HG02588 (cell line): ENCODE results near the gene DCAF8.

Source experiments
- ATAC-seq: cut with Tn5 transposase; IDR thresholded peaks from one replicate; pipeline ENCODE4 v1.9.1; 2021; ENCODE audit warnings: mild to moderate bottlenecking, moderate library complexity; ENCODE audit not compliant: unreplicated experiment

DCAF8 gene

DNA sequence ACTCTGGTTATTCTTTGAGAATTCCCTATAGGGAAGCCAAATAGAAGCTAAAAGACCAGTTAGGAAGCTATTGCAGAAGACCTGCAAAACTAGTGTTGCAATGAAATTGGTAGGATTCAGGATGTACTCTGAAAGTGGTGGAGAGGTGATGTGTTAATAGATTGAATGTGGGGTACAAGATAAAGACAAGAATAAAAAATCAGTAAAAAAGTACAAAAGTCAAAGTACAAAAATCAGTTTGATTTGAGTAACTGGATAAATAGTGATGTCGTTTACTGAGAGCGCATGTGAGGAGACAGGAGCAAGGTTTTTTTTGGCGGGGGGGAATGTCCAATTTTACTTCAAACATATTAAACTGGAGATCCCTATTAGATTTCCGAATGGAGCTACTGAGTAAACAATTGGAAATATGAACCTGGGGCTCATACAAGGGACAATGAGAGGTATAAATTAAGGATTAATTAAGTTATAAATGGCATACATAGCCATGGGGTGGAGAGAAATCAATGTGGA, 2.5 kb upstream of the DCAF8 start:
- ATAC-seq, result no peak

DNA sequence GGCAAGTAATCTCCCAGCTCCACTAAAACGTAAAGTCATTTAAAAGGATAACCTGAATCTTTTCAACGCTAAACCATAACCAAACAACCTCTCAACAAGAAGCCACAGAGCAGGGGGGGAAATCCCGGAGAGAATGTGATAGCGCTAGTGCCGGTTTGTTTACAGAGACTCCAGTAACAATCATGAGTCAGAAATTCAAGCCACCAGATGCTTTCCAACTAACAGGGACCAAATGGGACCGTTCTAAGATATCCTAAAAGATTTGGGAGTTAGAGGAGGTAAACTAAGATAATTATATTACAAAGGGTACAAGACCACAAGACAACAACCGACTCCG, 825 bp downstream of the DCAF8 start:
- peak; percentile 40 for ATAC-seq

DNA sequence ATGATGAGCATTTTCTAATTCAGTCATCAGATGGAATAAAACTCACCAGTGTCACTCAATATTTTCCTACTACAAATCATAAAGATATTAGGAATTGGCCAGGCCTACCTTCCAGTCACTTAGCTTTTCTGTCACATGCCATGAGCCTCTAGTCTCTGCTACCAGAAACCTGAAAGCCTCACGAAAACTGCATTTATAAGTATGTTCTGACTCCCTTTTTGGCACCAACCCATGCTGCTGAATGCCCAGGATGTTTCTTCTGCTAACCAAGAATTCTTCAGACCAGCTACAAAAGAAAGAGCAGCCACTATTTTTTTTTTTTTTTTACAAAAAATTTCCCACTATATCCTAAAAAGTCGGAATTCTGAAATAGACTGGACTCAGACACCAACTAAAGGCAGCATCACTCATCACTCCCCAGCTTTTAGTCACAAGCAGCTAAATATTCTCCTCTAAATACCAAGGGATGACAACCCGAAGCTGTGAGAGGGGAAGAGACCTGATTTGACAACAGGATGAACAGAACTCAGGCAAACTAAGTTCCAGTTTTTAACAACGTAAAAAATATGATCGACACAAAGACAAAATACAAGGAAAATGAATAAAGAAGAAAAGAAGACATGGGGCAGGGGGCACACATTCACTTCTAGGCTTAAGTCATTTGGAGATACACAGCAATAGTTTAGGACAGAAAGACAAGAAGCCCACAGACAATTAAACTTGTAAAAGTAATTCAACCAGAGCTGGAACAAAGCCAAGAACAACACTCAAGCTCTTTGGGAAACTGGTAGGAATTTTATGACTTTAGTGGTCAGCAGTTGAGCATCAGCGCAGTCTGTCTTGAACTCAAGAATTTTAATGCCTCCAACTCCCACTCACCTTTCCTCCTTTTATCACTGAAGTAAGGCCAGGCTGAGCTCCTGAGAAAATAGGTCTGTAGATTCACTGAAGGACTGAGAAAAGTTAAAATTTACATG, 1.7 kb downstream of the DCAF8 start:
- ATAC-seq, result no peak

DNA sequence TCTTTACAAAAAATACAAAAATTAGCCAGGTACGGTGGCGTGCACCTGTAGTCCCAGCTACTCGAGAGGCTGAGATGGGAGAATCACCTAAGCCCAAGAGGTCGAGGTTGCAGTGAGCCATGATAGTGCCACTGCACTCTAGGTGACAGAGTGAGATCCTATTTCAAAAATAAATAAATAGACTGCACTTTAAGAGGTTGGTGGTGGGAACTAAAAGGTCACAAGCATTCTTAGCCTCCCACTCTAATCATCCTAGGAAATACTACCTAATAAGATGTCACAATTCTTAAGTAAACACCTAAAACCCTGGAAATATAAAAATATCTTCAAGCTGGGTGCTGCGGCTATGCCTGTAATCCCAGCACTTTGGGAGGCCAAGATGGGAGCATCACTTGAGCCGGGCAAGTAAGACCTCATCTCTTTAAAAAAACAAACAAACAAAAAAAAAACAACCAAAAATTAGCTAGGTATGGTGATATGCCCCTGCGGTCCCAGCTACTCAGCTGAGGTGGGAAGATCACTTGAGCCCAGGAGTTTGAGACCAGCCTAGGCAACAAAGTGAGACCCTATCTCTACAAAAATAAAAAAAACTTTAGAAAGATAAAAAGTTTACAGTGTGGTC, 4.1 kb downstream of the DCAF8 start:
- ATAC-seq, result no peak

DNA sequence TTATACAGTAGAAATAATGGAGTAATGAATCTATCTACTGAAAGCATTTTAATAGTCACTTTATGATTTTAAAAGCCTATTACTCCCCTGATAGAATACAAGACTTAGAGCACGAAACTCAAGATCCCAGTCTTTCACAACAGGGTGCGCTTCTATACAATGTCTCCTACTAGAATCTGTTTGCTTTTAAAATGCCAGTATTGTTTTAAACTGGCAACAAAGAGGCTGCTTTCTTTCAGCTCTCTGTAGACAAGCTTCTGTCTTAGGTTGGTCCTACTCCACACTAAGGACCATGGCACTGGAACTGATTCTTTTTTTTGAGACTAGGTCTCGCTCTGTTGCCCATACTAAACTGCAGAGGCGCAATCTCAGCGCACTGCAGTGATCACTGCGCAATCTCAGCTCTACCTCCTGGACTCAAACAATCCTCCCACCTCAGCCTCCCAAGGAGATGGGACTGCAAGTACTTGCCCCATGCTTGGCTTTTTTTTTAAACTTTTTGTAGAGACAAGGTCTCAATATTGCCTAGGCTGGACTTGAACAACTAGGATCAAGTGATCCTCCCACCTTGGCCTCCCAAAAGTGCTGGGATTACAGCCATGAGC, 4.8 kb downstream of the DCAF8 start:
- no peak for ATAC-seq

DNA sequence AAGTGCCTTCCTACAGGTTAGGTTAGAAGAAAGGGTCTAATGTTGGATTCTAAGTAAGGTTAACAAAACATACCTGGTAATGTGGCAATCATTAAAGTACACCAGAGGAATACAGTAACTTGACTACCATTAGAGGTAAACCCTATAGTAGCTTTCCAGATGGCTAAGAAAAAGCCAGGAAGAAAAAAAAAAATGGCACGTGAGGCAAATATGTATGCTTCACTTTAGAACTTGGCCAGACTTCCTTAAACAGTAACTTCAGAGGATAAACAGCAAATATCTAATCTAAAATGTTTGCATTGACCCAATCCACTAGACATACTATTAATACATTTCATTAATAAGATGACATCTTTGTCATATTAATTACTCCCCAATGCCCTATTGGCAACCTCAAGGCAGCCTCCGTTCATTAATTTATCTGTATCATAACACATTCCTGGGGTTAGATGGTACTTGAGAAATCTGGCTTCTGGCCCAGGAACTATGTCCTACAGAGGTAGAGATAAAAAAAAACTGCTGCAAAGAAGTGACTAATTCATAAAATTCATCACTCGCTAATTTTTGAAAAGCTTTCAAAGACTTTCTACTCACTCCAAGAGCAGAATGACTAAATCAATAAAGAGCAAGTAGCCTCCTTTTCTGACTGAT, 5.8 kb downstream of the DCAF8 start:
- ATAC-seq, result no peak

DNA sequence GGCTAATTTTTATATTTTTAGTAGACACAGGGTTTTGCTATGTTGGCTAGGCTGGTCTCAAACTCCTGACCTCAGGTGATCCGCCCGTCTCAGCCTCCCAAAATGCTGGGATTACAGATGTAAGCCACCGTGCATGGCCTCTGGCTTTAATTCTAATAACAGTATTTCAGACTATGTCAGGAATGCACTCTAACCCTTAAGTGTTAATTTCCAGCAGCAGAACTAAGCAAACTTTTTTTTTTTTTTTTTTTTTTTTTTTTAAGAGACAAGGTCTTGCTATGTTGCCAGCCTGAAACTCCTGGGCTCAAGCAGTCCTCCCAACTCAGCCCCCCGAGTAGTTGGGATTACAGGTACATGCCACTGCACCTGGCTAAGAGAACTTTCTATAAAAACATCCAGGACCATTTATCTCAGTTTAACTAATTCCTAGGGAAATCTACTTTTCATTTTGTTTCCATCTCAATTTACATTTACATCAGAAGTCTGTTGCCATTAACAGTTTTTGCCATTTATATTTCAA, 6.5 kb downstream of the DCAF8 start:
- no peak for ATAC-seq

DNA sequence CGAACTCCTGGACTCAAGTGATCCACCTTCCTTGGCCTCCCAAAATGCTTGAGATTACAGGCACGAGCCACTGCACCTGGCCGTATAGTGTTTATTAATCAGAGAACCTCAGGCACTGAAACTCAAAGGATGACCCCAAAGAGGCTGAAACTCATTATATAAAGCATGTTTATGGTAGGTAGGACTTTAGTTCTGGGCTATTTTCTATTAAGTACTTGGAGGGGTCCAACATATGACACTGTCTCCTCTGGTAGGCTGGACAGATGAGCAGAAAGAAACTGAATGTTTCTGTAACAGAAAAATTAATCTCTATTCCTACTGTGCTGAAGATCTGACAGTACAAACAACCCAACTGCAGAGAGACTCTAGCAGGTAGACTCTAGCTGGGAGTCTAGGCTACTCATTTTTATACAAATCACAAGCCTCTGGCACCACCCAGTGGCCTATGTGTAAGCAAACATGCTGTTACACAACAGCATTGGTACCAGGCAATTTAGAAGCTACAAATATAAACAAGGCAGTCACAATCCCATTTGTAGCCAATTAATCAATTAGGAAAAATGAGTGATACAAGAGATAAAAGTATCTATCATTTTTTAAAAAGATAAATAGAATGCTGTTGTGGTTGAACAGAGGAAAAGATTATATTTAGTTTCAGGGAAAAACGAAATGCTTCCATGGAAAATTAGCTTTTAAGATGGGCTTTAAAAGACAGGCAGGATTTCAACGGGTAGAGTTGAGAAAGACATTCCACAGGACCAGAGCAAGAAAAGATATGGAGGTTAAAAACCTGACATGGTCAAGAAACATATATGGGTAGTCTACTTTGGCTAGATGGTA, 10.4 kb downstream of the DCAF8 start:
- ATAC-seq, result peak; percentile 54

DNA sequence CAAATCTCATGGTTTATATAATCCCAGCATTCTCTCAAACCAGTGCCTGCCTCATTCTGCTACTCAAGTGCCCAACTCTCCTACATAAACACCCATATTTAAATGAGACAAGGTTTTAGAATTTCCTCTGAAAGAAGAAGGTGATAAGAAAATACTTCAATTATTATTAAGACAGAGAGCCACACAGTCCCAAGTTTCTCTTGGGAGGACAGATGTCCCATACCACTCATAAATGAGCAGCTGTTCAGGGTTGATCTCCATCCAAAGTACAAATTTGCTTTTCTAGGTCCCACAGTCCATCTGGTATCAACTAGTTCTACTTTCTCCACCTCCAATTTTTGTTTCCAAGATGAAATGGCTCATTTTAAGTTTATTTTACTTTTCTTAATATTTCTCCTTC, 11.3 kb downstream of the DCAF8 start:
- ATAC-seq, result no peak

DNA sequence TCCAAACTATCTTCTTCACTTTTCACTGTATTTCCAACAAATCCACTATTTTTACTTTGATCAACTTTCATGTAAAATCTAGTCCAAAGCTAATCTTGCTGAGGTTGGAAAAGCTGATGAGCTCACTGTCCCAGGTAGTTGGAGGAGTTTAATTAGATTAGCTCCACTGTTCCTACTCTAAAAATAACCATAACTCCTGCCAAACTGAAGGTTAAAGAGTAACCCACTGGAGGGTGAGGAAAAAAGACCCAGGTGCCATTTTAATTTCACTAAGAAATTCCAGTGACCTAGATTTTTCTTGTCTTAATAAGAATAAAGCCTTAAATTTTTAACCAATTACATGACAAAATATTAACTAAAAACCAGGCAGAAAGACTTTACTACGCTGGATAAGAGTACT, 15.3 kb downstream of the DCAF8 start:
- no peak for ATAC-seq

DNA sequence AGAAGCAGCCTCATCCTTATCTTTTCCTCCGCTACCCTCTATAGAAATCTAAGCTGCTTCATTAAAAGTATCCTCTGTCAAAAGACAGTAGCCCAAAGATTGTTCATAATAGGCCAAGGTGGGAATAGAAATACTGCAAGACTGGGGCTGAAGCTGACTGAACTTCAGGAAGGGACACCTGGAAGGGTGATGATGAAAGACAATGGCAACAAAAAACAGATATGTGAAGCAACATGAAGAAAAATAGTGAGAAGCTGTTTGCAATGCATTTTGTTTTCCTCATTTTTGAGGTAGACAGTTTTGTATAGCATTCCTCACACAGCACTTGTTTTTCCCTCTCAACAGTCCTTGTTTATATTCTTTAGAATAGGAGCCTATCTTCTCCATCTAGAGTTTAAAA, 16.9 kb downstream of the DCAF8 start:
- no peak for ATAC-seq

DNA sequence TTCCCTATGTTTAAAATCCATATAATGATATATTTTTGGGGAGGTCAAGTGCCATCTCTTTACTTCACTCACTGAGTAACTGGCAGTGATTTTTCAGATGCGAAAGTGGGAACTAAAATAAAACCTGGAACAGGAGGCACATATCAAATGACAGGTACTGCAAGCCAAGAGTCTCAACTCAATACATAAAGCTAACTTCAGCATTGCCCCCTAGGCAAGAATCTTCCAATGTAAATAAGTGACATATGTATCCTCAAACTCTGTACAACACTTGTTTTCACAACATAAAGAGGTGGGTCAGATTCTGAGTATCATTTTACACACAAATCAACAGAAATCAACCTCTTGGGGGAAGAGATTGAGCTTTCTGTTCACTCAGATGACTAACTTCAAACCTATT, 18.1 kb downstream of the DCAF8 start:
- no peak for ATAC-seq

DNA sequence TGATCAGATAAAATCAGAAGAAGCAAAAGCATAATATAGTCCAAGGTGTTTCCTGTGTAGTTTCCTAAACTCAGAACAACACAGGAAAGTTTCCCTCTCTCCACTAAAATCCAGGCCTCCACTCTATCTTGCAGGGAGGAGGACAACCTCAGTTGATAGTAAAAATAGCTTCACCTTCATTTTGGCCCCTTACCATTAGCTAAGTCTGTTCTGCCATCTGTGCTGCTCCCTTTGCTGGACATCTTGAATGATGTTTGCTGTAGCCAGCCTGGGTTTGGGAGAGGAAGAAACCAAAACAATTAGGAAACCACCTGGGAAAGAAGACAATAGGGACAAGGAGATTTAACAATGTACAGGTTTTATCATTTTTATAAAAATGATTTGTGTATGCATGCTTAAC, 18.6 kb downstream of the DCAF8 start:
- no peak for ATAC-seq

DNA sequence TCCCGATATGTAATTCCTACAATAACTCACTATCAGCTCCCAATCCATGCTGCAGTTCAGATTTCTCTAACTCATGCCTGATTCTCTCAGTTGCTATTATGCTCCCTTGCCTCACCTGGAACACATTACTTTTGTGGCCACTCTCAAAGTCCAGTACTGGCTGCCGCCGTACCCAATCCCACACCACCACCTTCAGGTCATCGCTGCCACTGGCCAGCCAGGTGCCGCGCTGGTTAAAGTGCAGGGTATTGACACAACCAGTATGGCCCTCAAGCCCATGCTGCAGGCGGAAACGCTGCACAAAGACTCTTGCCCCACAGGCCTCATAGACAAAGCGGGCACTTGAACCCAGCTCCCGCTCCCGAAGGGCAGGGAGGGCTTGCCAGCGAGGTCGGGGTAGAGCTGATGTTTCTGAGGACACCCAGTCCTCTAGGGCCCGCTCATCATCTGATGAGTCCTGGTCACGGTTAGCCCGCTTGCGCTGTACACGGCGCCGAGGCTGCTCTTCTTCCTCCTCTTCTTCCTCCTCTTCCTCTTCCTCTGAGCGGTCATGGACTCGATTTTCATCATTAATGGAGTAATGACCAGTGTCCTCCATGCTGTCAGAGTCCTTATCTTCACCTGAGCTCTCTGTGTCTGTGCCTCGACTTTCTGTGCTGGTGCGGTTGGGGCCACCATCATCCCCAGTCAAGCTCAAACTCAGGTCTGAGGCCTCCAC, 22.6 kb downstream of the DCAF8 start:
- ATAC-seq, result no peak

DNA sequence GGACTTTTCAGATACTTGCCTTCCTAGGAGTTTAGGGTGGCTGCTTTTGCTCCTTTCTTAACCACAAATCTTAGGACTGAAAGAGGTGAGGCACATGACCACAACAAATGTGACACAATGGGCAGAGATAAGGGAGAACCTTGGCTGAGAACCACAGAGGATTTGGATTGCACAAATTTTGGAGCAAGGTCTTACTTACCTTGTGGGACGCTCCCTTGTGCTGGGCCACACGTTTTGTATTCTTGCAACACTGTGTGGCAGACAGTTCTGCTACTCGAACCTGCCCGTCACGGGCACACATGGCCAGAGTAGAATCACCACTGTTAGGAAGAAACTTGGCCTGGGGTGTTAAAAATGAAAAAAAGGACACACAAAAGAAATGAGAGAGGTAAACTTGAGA, 23.9 kb downstream of the DCAF8 start:
- no peak for ATAC-seq

DNA sequence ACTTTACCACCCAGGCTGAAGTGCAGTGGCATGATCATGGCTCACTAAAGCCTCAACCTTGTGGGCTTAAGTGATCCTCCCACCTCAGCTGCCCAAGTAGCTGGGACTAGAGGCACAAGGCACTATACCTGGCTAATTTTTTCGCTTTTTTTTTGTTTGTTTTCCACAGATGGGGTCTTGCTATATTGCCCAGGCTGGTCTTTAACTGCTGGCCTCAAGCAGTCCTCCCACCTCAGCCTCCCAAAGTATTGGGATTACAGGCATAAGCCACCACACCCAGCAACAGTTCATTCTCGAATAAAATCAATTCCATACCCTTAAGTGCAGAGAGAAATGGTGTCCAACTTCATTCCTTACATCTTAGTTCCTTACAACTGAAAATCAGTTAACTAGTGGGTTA, 24.8 kb downstream of the DCAF8 start:
- no peak for ATAC-seq

DNA sequence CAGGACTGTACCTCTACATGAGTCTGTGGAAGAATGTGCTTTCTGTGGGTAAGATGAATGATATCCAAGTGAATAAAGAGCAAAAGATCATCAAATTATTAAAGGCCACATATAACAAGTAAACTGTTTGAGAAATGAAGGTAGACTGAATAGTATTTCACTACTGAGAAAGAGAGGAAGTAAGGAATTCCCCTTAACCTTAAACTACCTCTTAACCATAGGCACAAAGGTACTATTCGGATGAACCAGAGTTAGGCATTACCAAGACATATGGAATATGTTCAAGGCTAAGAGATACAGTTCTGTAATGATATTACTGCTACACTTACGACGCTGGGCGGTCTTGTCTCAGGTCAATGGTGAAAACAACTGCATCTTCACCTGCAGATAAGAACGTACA, 25.5 kb downstream of the DCAF8 start:
- no peak for ATAC-seq

DNA sequence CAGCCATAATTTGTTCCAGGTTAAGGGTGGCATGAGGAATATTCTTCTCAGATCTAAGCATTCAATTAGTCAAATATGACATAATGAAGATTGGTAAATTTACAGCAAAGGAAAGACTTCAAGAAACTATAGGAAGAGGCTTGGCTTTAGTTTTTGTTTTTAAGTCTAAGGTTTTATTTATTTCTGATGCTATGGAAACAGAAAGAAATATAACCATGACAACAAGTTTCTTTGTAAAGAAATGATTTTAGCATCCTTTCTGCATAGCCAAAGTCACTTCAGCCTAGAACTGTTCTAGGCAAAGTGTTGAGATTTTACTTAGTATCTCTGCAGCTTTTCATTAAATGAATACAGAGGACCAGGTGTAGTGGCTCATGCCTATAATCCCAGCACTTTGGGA, 29.4 kb downstream of the DCAF8 start:
- no peak for ATAC-seq

DNA sequence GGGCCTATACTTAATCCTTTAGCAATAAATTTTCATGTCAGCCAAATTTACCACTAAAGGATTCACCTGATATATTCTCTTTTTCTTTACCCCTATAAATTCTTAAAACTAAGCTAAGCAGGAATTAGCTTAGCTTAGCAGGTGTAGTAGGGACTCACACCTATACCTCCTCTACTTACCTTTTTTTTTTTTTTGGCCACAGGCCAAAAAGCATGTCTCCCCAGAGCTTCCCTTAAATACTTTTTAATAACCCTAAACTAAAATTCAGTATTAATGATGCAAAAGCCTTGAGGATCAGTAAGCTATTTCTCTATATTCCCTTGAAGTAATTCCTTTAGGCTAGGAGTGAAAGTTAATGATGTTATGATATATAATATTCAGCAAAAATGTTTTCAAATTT, 33.9 kb downstream of the DCAF8 start:
- ATAC-seq, result no peak

DNA sequence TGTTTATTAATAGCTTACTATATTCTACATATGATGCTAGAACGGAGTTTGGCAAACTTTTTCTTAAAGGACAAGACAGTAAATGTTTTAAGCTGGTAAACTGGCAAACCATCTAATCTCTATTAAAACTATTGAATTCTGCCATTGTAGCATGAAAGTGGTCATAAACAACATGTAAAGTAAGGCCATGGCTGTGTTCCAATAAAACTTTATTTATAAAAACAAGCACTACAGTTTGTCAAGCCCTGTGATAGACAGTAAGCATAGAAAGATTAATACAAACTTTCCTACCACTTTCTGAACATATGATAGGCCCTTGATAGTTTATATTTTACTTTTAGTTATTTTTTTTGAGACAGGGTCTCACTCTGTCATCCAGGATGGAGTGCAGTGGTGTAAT, 34.8 kb downstream of the DCAF8 start:
- ATAC-seq, result no peak
